ENCODE results near the gene SMC6. TPM values are rescaled to one million over a fixed set of nuclear protein-coding genes. Genes with fewer than 3 reads are reported as not detected.

Gene SMC6
- polyA plus RNA-seq, 1 donor from 2014 or later = 20.1 TPM

Other genes starting within 250 kb of the SMC6 start
- 0.54 and 0.62 TPM in 2 replicates for gene RAD51AP2, start 235.4 kb downstream of the SMC6 start, polyA plus RNA-seq
- 64.1 and 69.7 TPM in 2 replicates for gene VSNL1, start 213.1 kb downstream of the SMC6 start, polyA plus RNA-seq
- gene GEN1, start 328 bp upstream of the SMC6 start, polyA plus RNA-seq = 9.3 and 9.4 TPM in 2 replicates
- gene MSGN1, start 62.6 kb upstream of the SMC6 start, polyA plus RNA-seq = not detected in 2 replicates
- gene KCNS3, start 124.9 kb upstream of the SMC6 start, polyA plus RNA-seq = 0.15 TPM in 1 of 2 replicates, not detected in the other

Data from neural cell (in vitro differentiated cells).